ENCODE results near the gene ANXA7.
"Not testable (repeated sequence)": the region's sequence is repeated elsewhere in the genome, so short reads cannot be mapped to it uniquely, and the experiment has no call there.

DNA sequence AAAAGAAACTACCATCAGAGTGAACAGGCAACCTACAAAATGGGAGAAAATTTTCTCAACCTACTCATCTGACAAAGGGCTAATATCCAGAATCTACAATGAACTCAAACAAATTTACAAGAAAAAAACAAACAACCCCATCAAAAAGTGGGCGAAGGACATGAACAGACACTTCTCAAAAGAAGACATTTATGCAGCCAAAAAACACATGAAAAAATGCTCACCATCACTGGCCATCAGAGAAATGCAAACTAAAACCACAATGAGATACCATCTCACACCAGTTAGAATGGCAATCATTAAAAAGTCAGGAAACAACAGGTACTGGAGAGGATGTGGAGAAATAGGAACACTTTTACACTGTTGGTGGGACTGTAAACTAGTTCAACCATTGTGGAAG, 85.3 kb downstream of the ANXA7 start:
- TF ChIP-seq, protein P1, sequence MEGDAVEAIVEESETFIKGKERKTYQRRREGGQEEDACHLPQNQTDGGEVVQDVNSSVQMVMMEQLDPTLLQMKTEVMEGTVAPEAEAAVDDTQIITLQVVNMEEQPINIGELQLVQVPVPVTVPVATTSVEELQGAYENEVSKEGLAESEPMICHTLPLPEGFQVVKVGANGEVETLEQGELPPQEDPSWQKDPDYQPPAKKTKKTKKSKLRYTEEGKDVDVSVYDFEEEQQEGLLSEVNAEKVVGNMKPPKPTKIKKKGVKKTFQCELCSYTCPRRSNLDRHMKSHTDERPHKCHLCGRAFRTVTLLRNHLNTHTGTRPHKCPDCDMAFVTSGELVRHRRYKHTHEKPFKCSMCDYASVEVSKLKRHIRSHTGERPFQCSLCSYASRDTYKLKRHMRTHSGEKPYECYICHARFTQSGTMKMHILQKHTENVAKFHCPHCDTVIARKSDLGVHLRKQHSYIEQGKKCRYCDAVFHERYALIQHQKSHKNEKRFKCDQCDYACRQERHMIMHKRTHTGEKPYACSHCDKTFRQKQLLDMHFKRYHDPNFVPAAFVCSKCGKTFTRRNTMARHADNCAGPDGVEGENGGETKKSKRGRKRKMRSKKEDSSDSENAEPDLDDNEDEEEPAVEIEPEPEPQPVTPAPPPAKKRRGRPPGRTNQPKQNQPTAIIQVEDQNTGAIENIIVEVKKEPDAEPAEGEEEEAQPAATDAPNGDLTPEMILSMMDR (IDR thresholded peaks at IDR 0.05) = not testable (repeated sequence)
- not testable (repeated sequence) for TF ChIP-seq POLR2A, POLR2AphosphoS5 (IDR thresholded peaks at IDR 0.05)
